GM10847 (cell line): Measurements from ENCODE around the gene ZNF609.
A peak's percentile ranks its signal among the peaks of the same experiment; 100 is the strongest.

Experiments
- POLR2A ChIP-seq: IDR thresholded peaks from 2 replicates; pipeline ENCODE4 v1.6.1; 2011; ENCODE audit not compliant: insufficient read length; ENCODE audit errors: extremely low read depth

ZNF609 gene

GRCh38 chr15:64688770-64689169, 228.4 kb downstream of the ZNF609 start:
- no peak for TF ChIP-seq POLR2A

GRCh38 chr15:64690008-64690407, 229.6 kb downstream of the ZNF609 start:
- TF ChIP-seq POLR2A, result no peak

- no peak for TF ChIP-seq POLR2A
Observed at GRCh38 chr15:64690578-64691296, 230.4 kb downstream of the ZNF609 start.

GRCh38 chr15:64691896-64692565, 231.7 kb downstream of the ZNF609 start:
- TF ChIP-seq POLR2A, result no peak

- TF ChIP-seq POLR2A, result no peak
Observed at GRCh38 chr15:64693134-64693533, 232.8 kb downstream of the ZNF609 start.

GRCh38 chr15:64694816-64695215, 234.4 kb downstream of the ZNF609 start:
- TF ChIP-seq POLR2A, result no peak

- TF ChIP-seq POLR2A, result no peak
Observed at GRCh38 chr15:64695561-64695992, 235.2 kb downstream of the ZNF609 start.

- TF ChIP-seq POLR2A, result no peak
Observed at GRCh38 chr15:64696481-64696880, 236.1 kb downstream of the ZNF609 start.

- TF ChIP-seq POLR2A, result no peak
Observed at GRCh38 chr15:64697911-64698369, 237.6 kb downstream of the ZNF609 start.

GRCh38 chr15:64698823-64699222, 238.4 kb downstream of the ZNF609 start:
- no peak for TF ChIP-seq POLR2A

GRCh38 chr15:64699751-64700388, 239.5 kb downstream of the ZNF609 start:
- no peak for TF ChIP-seq POLR2A

GRCh38 chr15:64701051-64701450, 240.7 kb downstream of the ZNF609 start:
- no peak for TF ChIP-seq POLR2A

GRCh38 chr15:64701482-64702184, 241.3 kb downstream of the ZNF609 start:
- TF ChIP-seq POLR2A, result no peak

GRCh38 chr15:64702816-64703631, 242.6 kb downstream of the ZNF609 start:
- TF ChIP-seq POLR2A, result peak; percentile 89

- TF ChIP-seq POLR2A, result no peak
Observed at GRCh38 chr15:64703632-64703959, 243.2 kb downstream of the ZNF609 start.
